HG02840 (cell line): ENCODE data around the gene MACF1.
"Not testable (repeated sequence)": the region's sequence is repeated elsewhere in the genome, so short reads cannot be mapped to it uniquely, and the experiment has no call there.

Experiments
- ATAC-seq: cut with Tn5 transposase; IDR thresholded peaks from one replicate; pipeline ENCODE4 v1.9.1; 2021; ENCODE audit warnings: mild to moderate bottlenecking, moderate library complexity, moderate number of reproducible peaks; ENCODE audit not compliant: unreplicated experiment, low FRiP score

The MACF1 gene

GRCh38 chr1:39178541-39179431 lies 25.7 kb upstream of the MACF1 start:
- no peak for ATAC-seq

- ATAC-seq = no peak
Measured at GRCh38 chr1:39181311-39181710, 23.2 kb upstream of the MACF1 start.

- no peak for ATAC-seq
Measured at GRCh38 chr1:39182804-39183203, 21.7 kb upstream of the MACF1 start.

- no peak for ATAC-seq
Measured at GRCh38 chr1:39183503-39184353, 20.8 kb upstream of the MACF1 start.

- ATAC-seq = no peak
Measured at GRCh38 chr1:39184354-39184818, 20.1 kb upstream of the MACF1 start.

- no peak for ATAC-seq
Measured at GRCh38 chr1:39187275-39188046, 17.0 kb upstream of the MACF1 start.

GRCh38 chr1:39189592-39190041 lies 14.9 kb upstream of the MACF1 start:
- ATAC-seq = no peak

- ATAC-seq = no peak
Measured at GRCh38 chr1:39190096-39190495, 14.4 kb upstream of the MACF1 start.

GRCh38 chr1:39194398-39195051 lies 10.0 kb upstream of the MACF1 start:
- ATAC-seq = no peak

GRCh38 chr1:39195166-39196111 lies 9.1 kb upstream of the MACF1 start:
- ATAC-seq = no peak

- no peak for ATAC-seq
Measured at GRCh38 chr1:39196244-39197215, 8.0 kb upstream of the MACF1 start.

GRCh38 chr1:39199593-39199992 lies 4.9 kb upstream of the MACF1 start:
- no peak for ATAC-seq

GRCh38 chr1:39205102-39205780 lies 746 bp downstream of the MACF1 start:
- ATAC-seq = no peak

GRCh38 chr1:39205781-39206464 lies 1.4 kb downstream of the MACF1 start:
- ATAC-seq = no peak

- not testable (repeated sequence) for ATAC-seq
Measured at GRCh38 chr1:39208360-39208759, 3.9 kb downstream of the MACF1 start.

GRCh38 chr1:39210649-39211048 lies 6.2 kb downstream of the MACF1 start:
- ATAC-seq = no peak

- ATAC-seq = no peak
Measured at GRCh38 chr1:39212499-39212898, 8.0 kb downstream of the MACF1 start.
